Measurements from ENCODE around the gene BCKDHA.

DNA sequence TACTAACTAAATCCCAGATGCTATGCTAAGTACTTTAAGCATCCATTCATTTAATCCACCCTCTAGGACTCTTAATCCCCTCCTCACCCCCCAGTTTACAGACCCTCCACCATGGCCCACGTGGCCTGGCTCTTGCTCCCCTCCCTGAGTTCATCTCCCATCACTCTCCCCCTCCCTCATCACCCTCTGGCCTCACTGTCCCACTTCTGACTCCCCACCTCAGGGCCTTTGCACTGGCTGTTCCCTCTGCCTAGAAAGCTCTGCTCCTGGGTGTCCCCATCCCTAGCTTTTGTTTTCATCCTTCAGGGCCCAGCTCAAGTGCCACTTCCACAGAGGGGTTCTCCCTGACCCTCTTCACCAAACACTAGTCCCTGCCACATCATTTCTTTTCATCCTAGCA lies 37.9 kb upstream of the BCKDHA start:
- TF ChIP-seq, protein P1, sequence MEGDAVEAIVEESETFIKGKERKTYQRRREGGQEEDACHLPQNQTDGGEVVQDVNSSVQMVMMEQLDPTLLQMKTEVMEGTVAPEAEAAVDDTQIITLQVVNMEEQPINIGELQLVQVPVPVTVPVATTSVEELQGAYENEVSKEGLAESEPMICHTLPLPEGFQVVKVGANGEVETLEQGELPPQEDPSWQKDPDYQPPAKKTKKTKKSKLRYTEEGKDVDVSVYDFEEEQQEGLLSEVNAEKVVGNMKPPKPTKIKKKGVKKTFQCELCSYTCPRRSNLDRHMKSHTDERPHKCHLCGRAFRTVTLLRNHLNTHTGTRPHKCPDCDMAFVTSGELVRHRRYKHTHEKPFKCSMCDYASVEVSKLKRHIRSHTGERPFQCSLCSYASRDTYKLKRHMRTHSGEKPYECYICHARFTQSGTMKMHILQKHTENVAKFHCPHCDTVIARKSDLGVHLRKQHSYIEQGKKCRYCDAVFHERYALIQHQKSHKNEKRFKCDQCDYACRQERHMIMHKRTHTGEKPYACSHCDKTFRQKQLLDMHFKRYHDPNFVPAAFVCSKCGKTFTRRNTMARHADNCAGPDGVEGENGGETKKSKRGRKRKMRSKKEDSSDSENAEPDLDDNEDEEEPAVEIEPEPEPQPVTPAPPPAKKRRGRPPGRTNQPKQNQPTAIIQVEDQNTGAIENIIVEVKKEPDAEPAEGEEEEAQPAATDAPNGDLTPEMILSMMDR (IDR thresholded peaks at IDR 0.05; ENCODE audit: low read depth, low read length) = no peak
- TF ChIP-seq, protein P2, sequence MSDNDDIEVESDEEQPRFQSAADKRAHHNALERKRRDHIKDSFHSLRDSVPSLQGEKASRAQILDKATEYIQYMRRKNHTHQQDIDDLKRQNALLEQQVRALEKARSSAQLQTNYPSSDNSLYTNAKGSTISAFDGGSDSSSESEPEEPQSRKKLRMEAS (IDR thresholded peaks at IDR 0.05; ENCODE audit: low read depth, low read length) = no peak
- TF ChIP-seq POLR2A (IDR thresholded peaks at IDR 0.05; ENCODE audit: extremely low read depth, insufficient read length) (no peak), MYC (IDR thresholded peaks at IDR 0.05; ENCODE audit: low read depth, low read length) (no peak)
